Neuron (in vitro differentiated cells): ENCODE data around the gene MATCAP1.
A peak's percentile ranks its signal among the peaks of the same experiment; 100 is the strongest.

Source experiments
- H2AFZ ChIP-seq: one replicate; pipeline ENCODE4 v1.6.1; 2013; ENCODE audit warnings: low read depth, mild to moderate bottlenecking, inconsistent platforms, low read length, moderate library complexity
- H3K27me3 ChIP-seq: one replicate; pipeline ENCODE4 v1.6.1; 2013; ENCODE audit warnings: low read length; ENCODE audit not compliant: insufficient read depth
- H3K36me3 ChIP-seq: one replicate; pipeline ENCODE4 v1.6.1; 2013; ENCODE audit warnings: low read length; ENCODE audit not compliant: insufficient read depth
- H3K4me1 ChIP-seq: one replicate; pipeline ENCODE4 v1.6.1; 2013; ENCODE audit warnings: low read length; ENCODE audit not compliant: insufficient read depth
- H3K4me3 ChIP-seq: 2 replicates; pipeline ENCODE4 v1.5.1; 2013; ENCODE audit warnings: mild to moderate bottlenecking, low read length, moderate library complexity
- H3K9me3 ChIP-seq: one replicate; pipeline ENCODE4 v1.6.1; 2013; ENCODE audit warnings: low read length

The MATCAP1 gene

DNA sequence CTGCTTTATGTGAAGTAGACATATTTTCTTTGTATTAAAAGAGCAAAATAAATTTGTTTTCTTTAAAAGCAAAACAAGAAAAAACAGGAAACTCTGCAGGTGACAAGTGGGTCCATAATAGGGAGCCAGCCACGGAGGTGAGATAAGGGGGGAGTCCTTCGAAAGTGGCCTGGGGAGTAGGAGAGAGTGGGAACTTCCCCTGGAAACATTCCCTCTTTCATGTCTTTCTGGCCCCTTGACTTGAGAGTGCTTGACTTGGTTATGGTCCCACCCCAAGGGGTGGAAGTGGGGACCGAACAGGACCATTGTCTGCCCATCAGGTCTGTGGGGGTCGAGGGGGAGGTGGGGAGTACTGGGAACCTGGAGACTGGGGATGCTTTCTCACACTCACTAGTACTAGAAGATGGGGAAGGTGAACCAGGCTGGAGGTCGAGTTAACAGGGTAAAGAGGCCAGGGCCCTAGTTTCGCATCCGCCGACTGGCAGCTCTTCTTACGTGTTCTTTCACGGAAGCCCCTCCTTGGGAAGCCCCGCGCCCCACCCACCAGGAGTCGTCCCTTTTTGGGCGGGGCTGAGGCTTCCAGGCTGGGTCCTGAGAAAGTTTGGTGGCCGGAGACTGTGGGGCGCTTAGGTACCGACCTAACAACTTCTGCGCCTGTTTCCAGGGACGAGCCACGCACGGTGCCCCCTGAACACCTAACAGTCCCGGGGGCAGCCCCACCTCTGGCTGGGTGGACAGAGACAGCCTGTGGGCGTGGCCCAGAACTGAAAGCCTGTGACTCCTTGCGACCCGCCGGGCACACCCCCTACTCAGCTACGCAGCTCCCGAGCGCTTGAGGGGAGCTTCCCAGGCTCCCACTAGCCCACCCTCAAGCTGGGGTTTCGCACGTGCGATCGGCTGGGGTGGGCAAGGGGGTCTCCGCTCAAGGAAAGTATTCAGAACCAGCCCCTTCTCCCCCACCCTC lies 24.8 kb downstream of the MATCAP1 start:
- H3K27me3 ChIP-seq = peaks cover 87% of the 10 kb centered on the region
- peak overlapping the region; percentile 53 for H3K4me3 ChIP-seq
- no peaks in the 10 kb centered on the region for H3K36me3 ChIP-seq
- no peaks in the 10 kb centered on the region for H3K9me3 ChIP-seq
- H2AFZ ChIP-seq = peak overlapping the region; percentile 56
- H3K4me1 ChIP-seq = peaks cover 10% of the 10 kb centered on the region

DNA sequence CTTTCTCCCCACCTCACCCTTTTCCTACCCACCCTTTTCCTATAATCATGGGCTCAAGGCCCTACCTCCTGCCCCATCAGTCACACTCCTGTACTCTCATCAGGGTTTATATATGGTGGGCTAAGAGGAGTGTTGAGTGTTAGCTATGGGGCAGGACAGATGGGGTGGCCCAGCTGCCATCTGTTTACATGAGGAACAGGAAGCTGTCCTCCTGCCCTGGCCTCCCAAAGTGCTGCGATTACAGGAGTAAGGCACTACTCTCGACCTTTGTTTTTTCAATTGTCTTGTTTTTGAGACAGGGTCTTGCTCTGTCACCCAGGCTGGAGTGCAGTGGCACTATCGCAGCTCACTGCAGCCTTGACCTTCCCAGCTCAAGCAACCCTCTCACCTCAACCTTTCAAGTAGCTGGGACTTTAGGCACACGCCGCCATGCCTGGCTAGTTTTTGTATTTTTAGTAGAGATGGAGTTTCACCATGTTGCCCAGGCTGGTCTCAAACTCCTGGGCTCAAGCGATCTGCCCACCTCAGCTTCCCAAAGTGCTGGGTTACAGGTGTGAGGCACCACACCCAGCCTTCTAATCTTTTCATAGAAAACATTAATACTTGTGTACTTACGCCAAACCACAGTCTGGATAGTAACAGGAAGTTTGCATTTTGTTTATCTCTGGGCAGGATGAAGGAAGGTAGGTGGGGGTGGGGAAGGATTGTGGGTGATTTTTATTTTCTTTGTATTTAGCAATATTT lies 25.7 kb downstream of the MATCAP1 start:
- Histone ChIP-seq H3K27me3 (peaks cover 84% of the 10 kb centered on the region), H2AFZ (no peak overlapping the region), H3K36me3 (no peaks in the 10 kb centered on the region), H3K4me1 (peaks cover 8% of the 10 kb centered on the region), H3K9me3 (no peaks in the 10 kb centered on the region), H3K4me3 (no peak overlapping the region)

DNA sequence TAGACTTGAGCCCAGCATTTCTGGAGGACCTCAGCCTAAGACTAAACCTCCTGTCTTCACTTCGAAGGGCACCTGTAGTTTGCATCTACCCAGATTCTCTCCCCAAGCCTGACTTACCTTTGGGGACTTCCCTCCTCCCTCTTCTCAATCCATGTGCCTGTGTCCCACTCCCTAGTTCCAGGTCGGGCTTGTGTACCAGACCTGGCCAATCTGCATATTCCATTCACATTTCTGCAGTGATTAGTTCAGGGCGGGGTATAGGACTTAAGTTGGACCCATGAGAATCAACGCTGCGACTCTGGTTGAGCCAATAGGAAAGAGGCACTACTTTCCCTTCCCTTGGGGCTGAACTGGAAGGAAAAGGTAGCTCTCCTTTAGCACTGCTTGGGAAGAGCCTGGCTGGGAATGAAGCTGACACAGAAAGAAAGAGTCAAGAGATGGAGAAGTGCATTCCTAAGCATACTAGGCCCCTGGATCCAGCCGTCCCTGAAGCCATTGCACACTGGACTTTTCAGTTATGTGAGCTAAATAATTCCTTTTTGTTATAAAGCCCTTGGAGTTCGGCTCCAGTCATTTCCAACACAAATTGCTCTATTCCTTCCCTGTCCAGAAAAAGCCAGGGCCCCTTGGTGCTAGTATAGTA lies 26.5 kb downstream of the MATCAP1 start:
- peaks cover 8% of the 10 kb centered on the region for H3K4me1 ChIP-seq
- no peaks in the 10 kb centered on the region for H3K36me3 ChIP-seq
- no peak overlapping the region for H2AFZ ChIP-seq
- H3K27me3 ChIP-seq = peaks cover 82% of the 10 kb centered on the region
- H3K9me3 ChIP-seq = no peaks in the 10 kb centered on the region
- no peak overlapping the region for H3K4me3 ChIP-seq

DNA sequence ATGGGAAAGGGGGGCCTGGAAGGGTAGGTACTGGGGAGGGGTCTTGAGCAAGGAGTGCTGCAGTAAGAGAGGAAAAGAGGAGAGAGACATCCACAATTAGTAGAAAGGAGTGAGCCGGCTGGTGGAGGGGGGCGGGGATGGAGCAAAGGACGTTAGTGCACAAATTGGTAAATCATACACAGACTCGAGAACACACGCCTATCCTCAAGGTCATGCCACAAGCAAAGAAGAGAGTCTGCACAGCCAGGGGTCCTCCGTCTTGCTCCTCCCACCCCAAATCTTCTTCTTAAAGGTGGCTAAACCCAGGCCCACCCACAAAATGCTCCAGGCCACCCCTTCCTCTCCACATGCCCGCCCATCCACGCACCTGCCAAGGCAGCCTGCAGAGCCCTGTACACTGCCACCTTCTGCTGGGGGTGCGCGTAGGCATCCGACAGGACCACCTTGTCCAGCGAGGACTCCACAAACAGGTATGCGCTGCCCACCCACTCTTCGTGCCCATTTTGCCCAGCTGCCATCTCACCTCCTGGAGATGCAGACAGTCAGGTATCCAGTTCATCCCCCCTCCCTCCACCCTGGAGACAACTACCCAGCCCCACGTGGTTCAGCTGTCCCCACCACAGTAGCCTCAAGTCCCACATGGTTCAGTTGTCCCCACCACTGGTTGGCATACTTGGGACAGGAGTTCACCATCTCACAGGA lies 27.5 kb downstream of the MATCAP1 start:
- Histone ChIP-seq H3K9me3 (no peaks in the 10 kb centered on the region), H3K27me3 (peaks cover 80% of the 10 kb centered on the region), H3K36me3 (no peaks in the 10 kb centered on the region), H3K4me3 (no peak overlapping the region), H2AFZ (no peak overlapping the region), H3K4me1 (peaks cover 8% of the 10 kb centered on the region)

DNA sequence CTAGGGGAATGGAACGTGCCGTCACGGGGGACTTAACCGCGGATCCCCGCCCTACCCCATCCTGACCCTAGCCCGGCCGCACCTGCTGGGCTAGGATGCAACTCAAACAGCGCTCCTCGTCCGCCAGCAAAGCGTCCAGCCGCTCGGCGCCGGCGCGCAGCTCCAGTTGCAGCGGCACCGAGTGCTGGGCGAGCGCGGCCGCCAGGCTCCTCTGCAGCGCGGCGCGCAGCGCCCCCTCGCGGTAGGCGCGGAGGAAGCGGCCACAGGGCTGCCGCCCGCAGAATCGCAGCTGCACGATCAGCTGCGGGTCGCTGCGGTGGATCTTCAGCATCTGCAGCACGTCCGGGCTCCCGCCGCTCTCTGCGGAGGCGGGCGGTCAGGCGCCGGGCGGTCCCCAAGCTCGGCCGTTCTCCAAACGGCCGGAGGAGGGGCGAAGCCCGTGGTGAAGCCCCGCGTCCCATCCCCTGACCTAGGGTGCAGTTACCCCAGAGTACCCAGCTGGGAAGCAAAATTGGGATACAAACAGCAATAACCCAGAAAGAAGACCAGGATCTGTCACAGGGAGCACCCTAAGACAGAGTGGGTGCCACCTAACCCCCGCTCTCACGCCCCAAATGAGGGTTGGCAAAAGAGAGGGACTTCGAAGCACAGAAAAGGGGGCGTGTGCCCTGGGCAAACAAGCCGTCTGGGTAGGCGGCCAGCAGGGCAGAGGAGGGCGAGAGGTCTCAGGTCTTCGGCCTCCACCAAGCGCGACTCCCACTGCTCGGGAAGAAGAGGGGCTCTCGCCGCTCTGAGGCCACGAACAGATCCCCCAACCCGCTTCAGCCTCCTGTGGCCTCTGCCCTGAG lies 28.2 kb downstream of the MATCAP1 start:
- Histone ChIP-seq H3K36me3 (no peaks in the 10 kb centered on the region), H3K27me3 (peaks cover 81% of the 10 kb centered on the region), H3K4me1 (peaks cover 8% of the 10 kb centered on the region), H2AFZ (no peak overlapping the region), H3K9me3 (no peaks in the 10 kb centered on the region), H3K4me3 (peak overlapping the region; percentile 30)

DNA sequence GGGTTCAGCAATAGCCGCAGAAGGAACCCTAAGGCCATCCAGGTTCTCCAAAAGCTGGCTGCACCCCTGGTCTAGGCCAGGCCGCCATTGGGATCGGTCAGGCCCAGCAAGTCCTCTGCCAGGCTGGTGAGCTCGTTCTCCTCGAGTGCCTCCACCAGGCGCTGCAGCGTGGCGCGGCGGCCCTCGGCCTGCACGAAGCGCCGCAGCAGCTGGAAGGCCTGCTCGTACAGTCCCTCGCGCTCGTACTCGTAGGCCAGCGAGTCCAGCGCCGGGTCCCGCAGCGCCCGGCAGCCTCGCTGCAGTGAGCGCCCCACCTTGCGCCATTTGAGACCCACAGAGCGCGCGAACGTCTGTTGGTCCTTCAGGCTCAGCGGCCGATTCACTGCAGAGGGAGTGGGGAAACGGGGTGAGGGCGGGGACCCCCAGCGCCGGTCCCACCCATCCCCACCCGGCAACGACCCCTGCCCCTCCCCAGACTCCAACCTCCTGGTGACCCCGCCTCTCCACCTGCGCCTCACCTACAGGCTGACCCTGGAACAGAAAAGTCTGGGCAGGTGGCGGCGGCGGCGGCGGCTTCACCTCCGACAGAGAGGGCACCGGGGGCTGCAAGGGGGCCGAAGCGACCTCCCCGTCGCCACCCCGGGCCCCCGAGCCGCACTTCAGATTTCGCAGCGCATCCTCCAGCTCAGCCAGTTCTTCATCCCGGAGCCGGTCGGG lies 29.0 kb downstream of the MATCAP1 start:
- H3K27me3 ChIP-seq = peaks cover 75% of the 10 kb centered on the region
- no peaks in the 10 kb centered on the region for H3K36me3 ChIP-seq
- peaks cover under 1% of the 10 kb centered on the region for H3K9me3 ChIP-seq
- H3K4me3 ChIP-seq = peak overlapping the region; percentile 30
- no peak overlapping the region for H2AFZ ChIP-seq
- H3K4me1 ChIP-seq = peaks cover 8% of the 10 kb centered on the region

DNA sequence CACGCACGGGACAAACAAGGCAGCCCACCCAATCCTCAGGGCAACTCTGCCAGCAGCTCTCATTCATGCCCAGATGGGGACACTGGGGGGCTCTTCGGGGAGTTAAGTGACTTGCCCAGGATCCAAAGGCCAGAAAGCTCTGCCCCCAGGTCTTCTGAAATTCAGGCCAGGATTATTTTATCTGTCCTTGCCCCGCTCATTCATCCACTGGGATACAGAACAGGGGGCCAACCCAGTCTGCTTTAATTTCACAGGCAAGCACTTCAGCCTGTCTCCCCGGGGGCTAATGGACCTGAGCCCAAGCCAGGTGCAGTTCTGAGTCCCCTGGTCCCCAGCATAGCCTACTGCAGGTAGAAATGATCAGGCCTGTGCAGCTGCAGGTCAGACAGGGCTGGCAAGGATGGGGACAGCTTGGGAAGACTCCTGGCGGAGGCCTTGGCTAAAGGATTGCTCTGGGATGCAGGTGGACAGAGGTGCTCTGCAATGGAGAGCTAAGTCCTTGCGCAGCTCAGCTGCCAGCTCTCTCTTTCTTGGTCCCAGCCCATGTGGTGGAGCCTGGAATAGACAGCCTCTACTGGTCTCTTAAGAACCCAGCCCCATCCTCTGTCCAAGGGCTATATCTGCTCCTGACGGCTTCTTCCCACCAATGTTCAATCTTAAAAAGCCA lies 32.2 kb downstream of the MATCAP1 start:
- Histone ChIP-seq H2AFZ (peak overlapping the region; percentile 58), H3K36me3 (peaks cover 24% of the 10 kb centered on the region), H3K4me1 (peaks cover 4% of the 10 kb centered on the region), H3K4me3 (peak overlapping the region; percentile 46), H3K9me3 (peaks cover 10% of the 10 kb centered on the region), H3K27me3 (peaks cover 44% of the 10 kb centered on the region)

DNA sequence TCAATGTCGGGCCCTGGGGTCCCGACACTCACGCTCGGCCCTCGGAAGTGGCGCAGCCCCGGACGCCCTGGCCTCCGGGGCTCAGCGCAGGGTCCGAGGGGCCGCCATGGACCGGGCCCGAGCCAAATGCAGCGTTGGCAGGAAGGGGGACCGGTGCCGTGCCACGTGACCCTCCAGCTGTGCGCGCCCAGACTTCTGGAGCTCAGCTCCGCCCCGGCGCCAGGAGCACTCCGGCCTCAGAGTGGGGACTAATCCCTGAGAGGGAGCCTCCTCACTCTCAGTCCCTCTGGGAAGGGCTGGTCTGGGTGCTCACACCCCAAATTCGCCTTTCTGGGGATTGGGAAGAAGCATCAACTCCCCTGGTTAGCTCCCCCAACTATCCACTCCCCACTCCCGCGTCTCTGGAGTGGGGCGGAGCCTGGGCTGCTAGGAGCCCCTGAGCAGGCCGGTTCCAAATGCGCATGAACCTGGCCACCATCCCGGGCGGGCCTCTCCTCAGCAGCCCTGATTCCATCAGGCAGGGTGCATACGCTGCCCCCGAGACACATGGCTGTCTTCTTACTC lies 32.8 kb downstream of the MATCAP1 start, which contains the start of gene B3GNT9:
Gene B3GNT9 (minus strand): TSS at position 166 of the 564 bp plus-strand sequence. CDS start 513 bp downstream, outside the sequence.
- Histone ChIP-seq H3K27me3 (peaks cover 37% of the 10 kb centered on the region), H3K4me3 (peak within 1 kb of the TSS; percentile 46), H3K4me1 (peaks cover 4% of the 10 kb centered on the region), H3K9me3 (peaks cover 10% of the 10 kb centered on the region), H3K36me3 (peaks cover 30% of the 10 kb centered on the region), H2AFZ (peak within 1 kb of the TSS; percentile 58)

DNA sequence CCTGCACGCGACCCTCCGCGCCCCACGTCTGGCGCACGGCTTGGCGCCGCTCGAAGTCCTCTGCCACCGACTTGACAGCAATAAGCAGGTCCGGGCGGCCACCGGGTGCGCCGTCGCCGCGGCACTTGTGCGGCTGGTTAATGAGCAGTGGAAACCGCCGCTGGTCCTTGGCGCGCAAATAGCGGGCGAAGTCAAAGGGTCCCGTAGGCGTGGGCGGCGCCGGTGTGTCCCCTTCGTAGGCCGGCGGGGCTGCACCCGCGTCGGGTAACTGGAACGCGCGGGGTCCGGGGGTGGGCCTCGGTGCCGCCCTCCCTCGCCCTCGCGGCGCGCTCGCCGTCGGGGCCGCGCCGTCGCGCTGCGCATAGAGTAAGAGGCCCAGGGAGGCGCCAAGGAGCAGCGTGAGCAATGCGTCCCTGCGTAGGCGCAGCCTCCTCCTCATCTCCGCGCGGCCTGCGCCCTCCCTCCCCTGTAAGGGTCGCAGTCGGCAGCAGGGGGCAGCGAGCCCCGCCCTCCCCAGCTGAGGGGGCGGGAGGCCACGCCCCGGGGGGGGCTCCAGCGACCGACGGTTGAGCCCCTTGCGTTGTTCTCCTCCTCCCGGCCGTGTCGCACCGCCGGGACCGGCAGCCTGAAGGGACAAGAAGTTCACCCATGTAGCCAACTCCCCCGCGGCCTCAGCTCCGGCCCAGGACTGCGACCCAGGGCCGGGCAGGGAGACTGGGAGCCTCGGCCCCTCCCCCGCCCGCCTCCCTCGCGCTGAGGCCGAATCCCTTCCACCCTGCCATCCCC lies 33.5 kb downstream of the MATCAP1 start:
- H3K4me3 ChIP-seq = peak overlapping the region; percentile 46
- H3K9me3 ChIP-seq = peaks cover 10% of the 10 kb centered on the region
- H3K4me1 ChIP-seq = peaks cover 2% of the 10 kb centered on the region
- peaks cover 31% of the 10 kb centered on the region for H3K27me3 ChIP-seq
- peak overlapping the region; percentile 58 for H2AFZ ChIP-seq
- peaks cover 37% of the 10 kb centered on the region for H3K36me3 ChIP-seq

DNA sequence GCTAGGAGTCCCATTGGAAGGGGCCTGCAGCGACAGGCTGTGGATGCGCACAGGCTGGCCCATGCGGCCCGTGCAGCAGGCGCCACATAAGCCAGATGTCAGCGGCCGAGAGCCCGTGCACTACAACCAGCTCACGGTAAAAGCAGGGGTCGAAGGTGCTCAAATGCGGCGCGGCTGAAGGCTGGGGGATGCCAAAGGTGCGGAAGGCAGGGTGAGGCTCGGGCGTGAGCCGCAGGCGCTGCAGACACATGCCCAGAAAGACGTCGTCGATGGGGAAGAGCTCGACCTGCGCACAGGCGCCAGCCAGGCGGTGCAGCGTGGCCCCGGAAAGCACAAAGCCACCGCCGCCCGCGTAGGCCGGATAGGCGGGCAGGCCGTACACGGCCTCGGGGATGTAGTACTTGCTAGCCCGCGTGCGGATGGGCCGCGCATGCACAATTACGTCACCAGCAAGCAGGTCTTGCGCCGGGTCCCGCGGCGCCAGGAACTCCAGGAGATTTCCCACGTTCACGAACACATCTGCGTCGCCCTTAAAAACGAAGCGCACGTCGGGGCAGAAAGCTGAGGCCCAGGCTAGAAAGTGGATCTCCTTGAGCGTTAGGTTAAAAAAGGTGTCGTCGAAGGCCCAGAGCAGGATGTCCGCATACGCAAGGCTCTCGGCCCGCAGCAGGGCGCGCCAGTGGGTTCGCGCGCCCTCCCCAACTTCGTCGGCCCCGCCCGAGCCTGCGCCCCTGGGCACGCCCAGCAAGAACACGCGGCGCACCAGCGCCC lies 34.3 kb downstream of the MATCAP1 start:
- Histone ChIP-seq H2AFZ (no peak overlapping the region), H3K27me3 (peaks cover 27% of the 10 kb centered on the region), H3K4me3 (no peak overlapping the region), H3K9me3 (peaks cover 10% of the 10 kb centered on the region), H3K4me1 (no peaks in the 10 kb centered on the region), H3K36me3 (peaks cover 45% of the 10 kb centered on the region)
